OCI-LY1 (cell line): Measurements from ENCODE around the gene CRACDL.

Experiments used
- CTCF ChIP-seq: fragments of 200-600 bp; sonication (generic), shearing (Covaris generic); IDR thresholded peaks from 2 replicates; pipeline ENCODE4 v1.5.1; 2017; ENCODE audit warnings: mild to moderate bottlenecking, antibody characterized with exemption, low read length, moderate library complexity, mixed read lengths
- EZH2 ChIP-seq: fragments of 200-600 bp; sonication (generic), shearing (Covaris generic); IDR thresholded peaks from 2 replicates; pipeline ENCODE4 v1.8.0; 2017; ENCODE audit warnings: borderline replicate concordance, mixed run types, mild to moderate bottlenecking, antibody characterized with exemption, low read length, moderate library complexity, mixed read lengths

GRCh38 chr2:98924910-98925309 is 11.1 kb downstream of the CRACDL start:
- TF ChIP-seq EZH2 = no peak
- TF ChIP-seq CTCF = no peak
